Sigmoid colon (tissue), 7 donors: ENCODE measurements around the gene CRY1. TPM values are rescaled to one million over a fixed set of nuclear protein-coding genes. Genes with fewer than 3 reads are reported as not detected.

Experiments used
- DNase-seq: peaks from one replicate; pipeline ENCODE4 v3.0.0-alpha.2; 2019
- H3K27ac ChIP-seq, 4 donors: fragments of 200-600 bp; sonication (generic); one replicate each; pipeline ENCODE4 v1.5.1; 2016 to 2019; ENCODE audit warnings: mild to moderate bottlenecking in 1 of 4
- H3K27me3 ChIP-seq, 3 donors: fragments of 200-600 bp; sonication (generic); one replicate each; pipeline ENCODE4 v1.5.1; 2019; ENCODE audit warnings: mild to moderate bottlenecking in 1 of 3
- H3K36me3 ChIP-seq, 4 donors: fragments of 200-600 bp; sonication (generic); one replicate each; pipeline ENCODE4 v1.5.1; 2016 to 2019
- H3K4me1 ChIP-seq, 4 donors: fragments of 200-600 bp; sonication (generic); one replicate each; pipeline ENCODE4 v1.5.1; 2017 to 2019
- H3K4me3 ChIP-seq, 4 donors: fragments of 200-600 bp; sonication (generic); one replicate each; pipeline ENCODE4 v1.5.1; 2017 to 2019; ENCODE audit warnings: mild to moderate bottlenecking in 2 of 4, moderate library complexity in 1 of 4
- H3K9me3 ChIP-seq, 4 donors: fragments of 200-600 bp in 3 of 4; sonication (generic) in 3 of 4; one replicate each; pipeline versions ENCODE4 v1.5.1 to v1.6.1; 2013 to 2019
- EP300 ChIP-seq, 4 donors: sonication (generic); formaldehyde crosslinking; IDR thresholded peaks; one replicate each; pipeline ENCODE4 v1.6.1; 2017; ENCODE audit warnings: antibody characterized with exemption in 4 of 4
- POLR2A ChIP-seq, 2 donors: fragments of 450-650 bp; IDR thresholded peaks; one replicate each; pipeline ENCODE4 v1.6.1; 2016; ENCODE audit warnings: antibody characterized with exemption in 2 of 2, mild to moderate bottlenecking in 2 of 2, moderate library complexity in 2 of 2
- POLR2AphosphoS5 ChIP-seq, 4 donors: sonication (generic); formaldehyde crosslinking; IDR thresholded peaks; one replicate each; pipeline ENCODE4 v1.6.1; 2017; ENCODE audit warnings: antibody characterized with exemption in 4 of 4
- WGBS, 2 donors: extraction: QIAGEN DNeasy Blood & Tissue Kit; methylation state at CpG; one replicate each; pipeline ENCODE4 v1.1.7; 2013; 5-methylcytosine and 5-hydroxymethylcytosine counted together
- intact Hi-C: fragments of 100-400 bp; cut with DNase I; formaldehyde crosslinking; loops from one replicate; pipeline ENCODE4 v1.15.1; 2023
- polyA plus RNA-seq, 3 donors: library from polyadenylated mRNA; stranded (reverse); fragments of 200-250 nt; gene quantifications; one replicate each; pipeline ENCODE4 v1.2.3, GENCODE V29; 2013
- total RNA-seq, 4 donors: library from RNA; depleted of rRNA; stranded (reverse); fragments of >200 nt; gene quantifications; one replicate each; pipeline ENCODE4 v1.1.0, GENCODE V29; 2016
- TF ChIP-seq, protein P1 (sequence below), 4 experiments: fragments of 450-650 bp in 3 of 4; fragments of 200-600 bp in 1 of 4; IDR thresholded peaks; one replicate each; pipeline ENCODE4 v1.5.1; 2016 to 2019; ENCODE audit warnings: antibody characterized with exemption in 4 of 4, mild to moderate bottlenecking in 3 of 4, moderate library complexity in 2 of 4
- donor health status: healthy with polysubstance abuse.
- donor health status: Bipolar disorder and iron deficiency.
- donor health status: healthy.

Gene CRY1
- total and polyA plus RNA-seq, 7 donors = 7.2 to 40.4 (median 20.3) TPM

DNA sequence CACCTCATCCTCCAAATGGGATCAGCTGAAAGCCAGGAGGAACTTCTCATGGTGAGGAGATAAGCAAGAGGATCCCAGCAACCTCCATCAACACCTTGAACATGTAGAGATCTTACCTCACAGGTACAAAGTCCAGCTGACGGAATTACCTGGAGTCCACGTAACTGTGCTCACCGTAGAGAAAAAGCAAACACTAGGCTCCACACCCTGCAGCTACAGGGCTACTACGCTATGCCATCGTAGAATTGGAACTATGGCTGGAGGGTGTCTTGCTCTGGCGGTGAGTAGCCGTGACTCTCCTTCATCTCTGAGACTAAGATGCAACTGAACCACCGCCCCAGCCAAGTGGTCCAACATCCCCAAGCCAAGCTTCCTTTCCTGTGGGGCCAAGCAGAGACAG, 50.5 kb downstream of the CRY1 start:
- no peaks in the 10 kb centered on the region for H3K4me1 ChIP-seq
- WGBS, 2 donors = 31 to 59% methylated on average over 8 of the region's 8 CpGs
- DNase-seq = no peak
- no peak for TF ChIP-seq POLR2AphosphoS5 (IDR thresholded peaks at IDR 0.05)
- no peak for TF ChIP-seq POLR2A (IDR thresholded peaks at IDR 0.05)
- TF ChIP-seq, protein P1, sequence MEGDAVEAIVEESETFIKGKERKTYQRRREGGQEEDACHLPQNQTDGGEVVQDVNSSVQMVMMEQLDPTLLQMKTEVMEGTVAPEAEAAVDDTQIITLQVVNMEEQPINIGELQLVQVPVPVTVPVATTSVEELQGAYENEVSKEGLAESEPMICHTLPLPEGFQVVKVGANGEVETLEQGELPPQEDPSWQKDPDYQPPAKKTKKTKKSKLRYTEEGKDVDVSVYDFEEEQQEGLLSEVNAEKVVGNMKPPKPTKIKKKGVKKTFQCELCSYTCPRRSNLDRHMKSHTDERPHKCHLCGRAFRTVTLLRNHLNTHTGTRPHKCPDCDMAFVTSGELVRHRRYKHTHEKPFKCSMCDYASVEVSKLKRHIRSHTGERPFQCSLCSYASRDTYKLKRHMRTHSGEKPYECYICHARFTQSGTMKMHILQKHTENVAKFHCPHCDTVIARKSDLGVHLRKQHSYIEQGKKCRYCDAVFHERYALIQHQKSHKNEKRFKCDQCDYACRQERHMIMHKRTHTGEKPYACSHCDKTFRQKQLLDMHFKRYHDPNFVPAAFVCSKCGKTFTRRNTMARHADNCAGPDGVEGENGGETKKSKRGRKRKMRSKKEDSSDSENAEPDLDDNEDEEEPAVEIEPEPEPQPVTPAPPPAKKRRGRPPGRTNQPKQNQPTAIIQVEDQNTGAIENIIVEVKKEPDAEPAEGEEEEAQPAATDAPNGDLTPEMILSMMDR (IDR thresholded peaks at IDR 0.05) = no peak
- TF ChIP-seq EP300 (IDR thresholded peaks at IDR 0.05) = no peak
- H3K36me3 ChIP-seq = no peaks in the 10 kb centered on the region
- H3K27me3 ChIP-seq = no peaks in the 10 kb centered on the region
- intact Hi-C loops = no loop called here
- no peaks in the 10 kb centered on the region for H3K9me3 ChIP-seq
- H3K27ac ChIP-seq = no peak overlapping the region
- H3K4me3 ChIP-seq = no peak overlapping the region

DNA sequence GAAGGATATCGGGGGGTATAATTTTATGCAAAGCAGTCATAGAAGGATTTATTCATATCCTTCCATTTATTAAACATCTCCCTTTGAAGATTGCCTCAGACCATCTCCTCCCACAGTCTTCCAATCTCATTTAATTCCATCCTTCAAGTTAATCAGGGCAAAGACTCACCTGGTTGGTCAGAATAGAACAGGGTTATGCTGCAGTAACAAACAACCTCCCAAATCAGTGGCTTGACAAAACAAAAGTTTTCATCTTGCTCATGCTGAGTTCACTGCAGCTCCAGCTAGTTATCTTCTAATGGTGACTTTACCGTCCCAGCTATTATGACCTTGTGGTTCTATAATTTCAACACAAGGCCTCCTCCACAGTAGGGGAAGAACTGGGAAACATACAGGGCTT, 57.6 kb downstream of the CRY1 start:
- no peak for TF ChIP-seq POLR2AphosphoS5 (IDR thresholded peaks at IDR 0.05)
- TF ChIP-seq POLR2A (IDR thresholded peaks at IDR 0.05) = no peak
- TF ChIP-seq EP300 (IDR thresholded peaks at IDR 0.05) = no peak
- TF ChIP-seq, protein P1 (IDR thresholded peaks at IDR 0.05) = no peak
- H3K27me3 ChIP-seq = no peaks in the 10 kb centered on the region
- no peaks in the 10 kb centered on the region for H3K36me3 ChIP-seq
- H3K27ac ChIP-seq = no peak overlapping the region
- no peaks in the 10 kb centered on the region for H3K9me3 ChIP-seq
- intact Hi-C loops = no loop called here
- no peak for DNase-seq
- no peak overlapping the region for H3K4me3 ChIP-seq
- WGBS, 2 donors = 91 to 96% methylated on average over 2 of the region's 2 CpGs
- peaks cover 0 to 36% (median 11%) of the 10 kb centered on the region in 4 donors for H3K4me1 ChIP-seq

DNA sequence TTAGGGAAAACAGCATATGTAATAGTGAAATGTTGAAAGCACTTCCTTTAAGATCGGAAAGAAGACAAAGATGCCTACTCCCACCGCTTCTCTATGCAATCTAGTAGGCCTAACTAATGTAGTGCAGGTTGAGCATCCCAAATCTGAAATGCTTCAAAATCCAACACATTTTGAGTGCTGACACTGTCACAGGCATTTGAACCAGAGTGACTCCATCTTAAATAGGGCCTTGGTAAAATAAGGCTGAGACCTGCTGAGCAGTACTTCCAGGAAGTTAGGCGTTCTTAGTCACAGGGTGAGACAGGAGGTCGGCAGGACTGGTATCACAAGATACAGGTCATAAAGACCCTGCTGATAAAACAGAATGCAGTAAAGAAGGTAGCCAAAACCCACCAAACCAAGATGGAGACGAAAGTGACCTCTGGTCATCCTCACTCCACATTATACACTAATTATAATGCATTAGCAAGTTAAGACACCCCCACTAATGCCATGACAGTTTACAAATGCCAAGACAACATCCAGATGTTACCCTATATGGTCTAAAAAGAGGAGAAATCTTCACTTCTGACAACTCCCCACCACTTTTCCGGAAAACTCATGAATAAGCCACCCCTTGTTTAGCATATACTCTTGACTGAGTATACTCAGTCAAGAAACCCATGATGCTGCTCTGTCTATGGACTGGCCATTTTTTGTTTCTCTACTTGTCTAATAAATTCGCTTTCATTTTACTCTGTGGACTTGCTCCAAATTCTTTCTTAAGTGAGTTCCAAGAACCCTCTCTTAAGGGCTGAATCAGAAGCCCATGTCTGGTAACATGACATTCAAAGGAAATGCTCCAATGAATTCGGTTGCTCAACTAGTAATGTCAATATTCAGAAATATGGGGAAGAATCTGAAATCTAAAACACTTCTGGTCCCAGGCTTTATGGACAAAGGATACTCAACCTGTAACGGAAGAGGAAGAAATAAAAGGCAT, 59.3 kb downstream of the CRY1 start:
- Histone ChIP-seq H3K9me3 (no peaks in the 10 kb centered on the region), H3K27me3 (no peaks in the 10 kb centered on the region), H3K27ac (peak overlapping the region in 1 of 4 donors; percentile 40), H3K4me3 (no peak overlapping the region), H3K36me3 (no peaks in the 10 kb centered on the region), H3K4me1 (peaks cover 0 to 50% (median 18%) of the 10 kb centered on the region in 4 donors)
- 89 to 92% methylated on average over 9 of the region's 9 CpGs for WGBS, 2 donors
- intact Hi-C loops = no loop called here
- no peak for TF ChIP-seq EP300 (IDR thresholded peaks at IDR 0.05)
- no peak for TF ChIP-seq POLR2AphosphoS5 (IDR thresholded peaks at IDR 0.05)
- TF ChIP-seq, protein P1 (IDR thresholded peaks at IDR 0.05) = no peak
- TF ChIP-seq POLR2A (IDR thresholded peaks at IDR 0.05) = no peak
- no peak for DNase-seq

DNA sequence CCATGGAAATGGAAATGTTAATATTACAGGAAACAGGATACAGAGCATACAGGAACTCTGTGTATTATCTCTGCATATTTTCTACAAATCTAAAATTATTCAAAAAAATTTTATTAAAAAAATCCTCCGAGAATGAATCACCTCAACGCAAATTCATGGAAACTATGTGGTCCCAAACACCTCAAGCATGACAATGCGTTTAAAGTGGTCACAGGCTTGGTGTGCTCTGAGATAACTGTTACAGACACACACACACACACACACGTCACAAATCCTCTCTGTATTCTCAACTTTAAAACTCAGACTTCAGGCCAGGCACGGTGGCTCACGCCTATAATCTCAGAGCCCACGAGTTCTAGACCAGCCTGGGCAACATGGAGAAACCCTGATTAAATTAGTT, 61.1 kb downstream of the CRY1 start:
- Histone ChIP-seq H3K4me1 (peaks cover 0 to 68% (median 33%) of the 10 kb centered on the region in 4 donors), H3K9me3 (no peaks in the 10 kb centered on the region), H3K4me3 (no peak overlapping the region), H3K36me3 (no peaks in the 10 kb centered on the region), H3K27ac (peak overlapping the region in 1 of 4 donors; percentile 83), H3K27me3 (no peaks in the 10 kb centered on the region)
- intact Hi-C loops = no loop called here
- TF ChIP-seq, protein P1 (IDR thresholded peaks at IDR 0.05) = no peak
- DNase-seq = no peak
- WGBS, 2 donors = 74 to 93% methylated on average over 7 of the region's 7 CpGs
